H9 (cell line): ENCODE results near the gene PITHD1. TPM values are rescaled to one million over a fixed set of nuclear protein-coding genes. Genes with fewer than 3 reads are reported as not detected.

ENCODE experiments used
- DNase-seq: peaks from one replicate; pipeline ENCODE4 v3.0.0-alpha.2; 2017
- H2AFZ ChIP-seq: one replicate; pipeline ENCODE4 v1.6.1; 2013; ENCODE audit warnings: mild to moderate bottlenecking, low read length, control low read depth, moderate library complexity
- H2AK5ac ChIP-seq: 2 replicates; pipeline ENCODE4 v1.6.1; 2013; ENCODE audit warnings: low read length, control low read depth, mixed read lengths; ENCODE audit not compliant: insufficient read length
- H2BK120ac ChIP-seq: one replicate; pipeline ENCODE4 v1.6.1; 2013; ENCODE audit warnings: low read depth, mild to moderate bottlenecking, low read length, control low read depth, inconsistent platforms; ENCODE audit not compliant: poor library complexity, severe bottlenecking
- H2BK12ac ChIP-seq: 2 replicates; pipeline ENCODE4 v1.6.1; 2013; ENCODE audit warnings: low read length, control low read depth, mixed read lengths, low read depth; ENCODE audit not compliant: insufficient read length
- H2BK15ac ChIP-seq: 2 replicates; pipeline ENCODE4 v1.6.1; 2013; ENCODE audit warnings: low read depth, low read length, control low read depth
- H2BK20ac ChIP-seq: one replicate; pipeline ENCODE4 v1.6.1; 2013; ENCODE audit warnings: low read depth, mild to moderate bottlenecking, low read length, control low read depth, inconsistent platforms; ENCODE audit not compliant: poor library complexity, severe bottlenecking
- H2BK5ac ChIP-seq: 2 replicates; pipeline ENCODE4 v1.6.1; 2013; ENCODE audit warnings: low read length, control low read depth, mixed read lengths; ENCODE audit not compliant: insufficient read length
- H3K14ac ChIP-seq: 2 replicates; pipeline ENCODE4 v1.6.1; 2013; ENCODE audit warnings: low read length, control low read depth; ENCODE audit not compliant: insufficient read depth
- H3K18ac ChIP-seq: 2 replicates; pipeline ENCODE4 v1.6.1; 2013; ENCODE audit warnings: low read depth, mild to moderate bottlenecking, mixed read lengths, low read length, control low read depth; ENCODE audit not compliant: insufficient read length
- H3K23ac ChIP-seq: 2 replicates; pipeline ENCODE4 v1.6.1; 2013; ENCODE audit warnings: low read length, control low read depth, mixed read lengths, low read depth; ENCODE audit not compliant: insufficient read length
- H3K23me2 ChIP-seq: 2 replicates; pipeline ENCODE4 v1.6.1; 2013; ENCODE audit warnings: low read depth, mild to moderate bottlenecking, mixed read lengths, low read length, control low read depth; ENCODE audit not compliant: insufficient read length, poor library complexity, severe bottlenecking
- H3K27ac ChIP-seq: 2 replicates; pipeline ENCODE4 v1.5.1; 2013; ENCODE audit warnings: low read length, control low read depth, mixed read lengths, low read depth; ENCODE audit not compliant: insufficient read length
- H3K27me3 ChIP-seq: 2 replicates; pipeline ENCODE4 v1.6.1; 2013; ENCODE audit warnings: low read length, control low read depth, inconsistent platforms; ENCODE audit not compliant: insufficient read depth
- H3K4ac ChIP-seq: 2 replicates; pipeline ENCODE4 v1.6.1; 2013; ENCODE audit warnings: low read depth, mild to moderate bottlenecking, control low read depth, inconsistent platforms, low read length, moderate library complexity
- H3K4me1 ChIP-seq: 2 replicates; pipeline ENCODE4 v1.6.1; 2013; ENCODE audit warnings: low read length, control low read depth, inconsistent platforms; ENCODE audit not compliant: insufficient read depth
- H3K4me2 ChIP-seq: 2 replicates; pipeline ENCODE4 v1.6.1; 2013; ENCODE audit warnings: low read length, control low read depth, mixed read lengths; ENCODE audit not compliant: insufficient read length, insufficient read depth
- H3K56ac ChIP-seq: 2 replicates; pipeline ENCODE4 v1.6.1; 2013; ENCODE audit warnings: low read depth, mild to moderate bottlenecking, mixed read lengths, low read length, control low read depth; ENCODE audit not compliant: insufficient read length
- H3K79me1 ChIP-seq: 2 replicates; pipeline ENCODE4 v1.6.1; 2013; ENCODE audit warnings: low read depth, mild to moderate bottlenecking, moderate library complexity, low read length, control low read depth, inconsistent platforms; ENCODE audit not compliant: insufficient read depth, poor library complexity, severe bottlenecking
- H3K79me2 ChIP-seq: 2 replicates; pipeline ENCODE4 v1.6.1; 2013; ENCODE audit warnings: low read length, control low read depth, inconsistent platforms; ENCODE audit not compliant: insufficient read depth
- H3K9ac ChIP-seq: 2 replicates; pipeline ENCODE4 v1.6.1; 2013; ENCODE audit warnings: low read length, control low read depth, mixed read lengths; ENCODE audit not compliant: insufficient read length; ENCODE audit errors: extremely low read depth
- H3K9me3 ChIP-seq: one replicate; pipeline ENCODE4 v1.6.1; 2013; ENCODE audit warnings: low read depth, low read length, inconsistent platforms; ENCODE audit not compliant: control insufficient read depth
- H3T11ph ChIP-seq: one replicate; pipeline ENCODE4 v1.6.1; 2013; ENCODE audit warnings: mild to moderate bottlenecking, low read length, control low read depth, inconsistent platforms
- H4K20me1 ChIP-seq: one replicate; pipeline ENCODE4 v1.6.1; 2013; ENCODE audit not compliant: control insufficient read depth, insufficient read length, insufficient read depth
- H4K5ac ChIP-seq: 2 replicates; pipeline ENCODE4 v1.6.1; 2013; ENCODE audit warnings: low read depth, mild to moderate bottlenecking, mixed read lengths, low read length, control low read depth; ENCODE audit not compliant: insufficient read length
- H4K8ac ChIP-seq: replicated peaks from 2 replicates; pipeline ENCODE4 v1.6.1; 2013; ENCODE audit warnings: low read length, control low read depth, mixed read lengths, low read depth; ENCODE audit not compliant: insufficient read length
- H4K91ac ChIP-seq: 2 replicates; pipeline ENCODE4 v1.6.1; 2013; ENCODE audit warnings: low read depth, mild to moderate bottlenecking, moderate library complexity, mixed read lengths, low read length, control low read depth; ENCODE audit not compliant: insufficient read length
- H3K27ac Mint-ChIP-seq, 3 experiments: 2 replicates in 2 of 3; 3 replicates in 1 of 3; pipeline ENCODE4 v1.8.0; 2020 to 2021; ENCODE audit warnings: mixed read lengths in 3 of 3, mild to moderate bottlenecking in 1 of 3, moderate library complexity in 1 of 3
- H3K27me3 Mint-ChIP-seq: 2 replicates; pipeline ENCODE4 v1.8.0; 2021; ENCODE audit warnings: low read depth, mild to moderate bottlenecking, moderate library complexity, mixed read lengths
- H3K36me3 Mint-ChIP-seq, 3 experiments: 2 replicates in 2 of 3; 3 replicates in 1 of 3; pipeline ENCODE4 v1.8.0; 2020 to 2021; ENCODE audit warnings: low read depth in 3 of 3, mixed read lengths in 3 of 3; ENCODE audit not compliant: insufficient read depth in 1 of 3
- H3K4me1 Mint-ChIP-seq, 2 experiments: 2 replicates each; pipeline ENCODE4 v1.8.0; 2020; ENCODE audit warnings: mixed read lengths in 2 of 2
- H3K4me3 Mint-ChIP-seq, 2 experiments: 2 replicates in 1 of 2; 3 replicates in 1 of 2; pipeline ENCODE4 v1.8.0; 2020 to 2021; ENCODE audit warnings: mild to moderate bottlenecking in 2 of 2, mixed read lengths in 2 of 2, moderate library complexity in 1 of 2
- H3K9me3 Mint-ChIP-seq, 2 experiments: 2 replicates in 1 of 2; 3 replicates in 1 of 2; pipeline ENCODE4 v1.8.0; 2020; ENCODE audit warnings: mild to moderate bottlenecking in 2 of 2, mixed read lengths in 2 of 2, moderate library complexity in 1 of 2
- CTCF ChIP-seq: fragments of 200-600 bp; sonication (generic); conservative IDR thresholded peaks from 3 replicates; pipeline ENCODE4 v1.8.0; 2021; ENCODE audit warnings: antibody characterized with exemption, mild to moderate bottlenecking
- WGBS: extraction: QIAGEN DNeasy Blood & Tissue Kit; methylation state at CpG from one replicate; pipeline ENCODE4 v1.1.7; 2013; ENCODE audit warnings: missing lambda C conversion rate, low lambda C conversion rate, mixed read lengths; ENCODE audit not compliant: insufficient read length; ENCODE audit errors: extremely low coverage; 5-methylcytosine and 5-hydroxymethylcytosine counted together
- total RNA-seq: library from RNA; stranded (reverse); gene quantifications from 2 replicates; pipeline ENCODE4 v1.2.1, GENCODE V29; 2021

The PITHD1 gene
- total RNA-seq, 1 experiment from 2014 or later = 92.0 TPM

- H3K79me2 ChIP-seq = peaks cover 6% of the 10 kb centered on the region; the same call in 1 of the 2 replicates
- no peak overlapping the region for H3K56ac ChIP-seq
- H4K91ac ChIP-seq = no peak overlapping the region
- H4K8ac ChIP-seq = no peak overlapping the region
- Mint-ChIP-seq H3K27me3 (no peaks in the 10 kb centered on the region), H3K4me1 (peaks cover 11 to 20% of the 10 kb centered on the region in 2 experiments), H3K4me3 (no peak overlapping the region), H3K36me3 (peaks cover 30 to 56% (median 42%) of the 10 kb centered on the region in 3 experiments), H3K9me3 (no peaks in the 10 kb centered on the region), H3K27ac (no peak overlapping the region)
- H4K5ac ChIP-seq = no peak overlapping the region
- no peak for DNase-seq
- no peak overlapping the region for H2BK12ac ChIP-seq
- peaks cover 5% of the 10 kb centered on the region for H3K79me1 ChIP-seq
- no peak overlapping the region for H2BK120ac ChIP-seq
- H3K27me3 ChIP-seq = no peaks in the 10 kb centered on the region
- no peak overlapping the region for H3K4me2 ChIP-seq
- H3K4me1 ChIP-seq = no peaks in the 10 kb centered on the region
- no peak overlapping the region for H3K14ac ChIP-seq
- no peak overlapping the region for H2AFZ ChIP-seq
- no peak overlapping the region for H2BK5ac ChIP-seq
- WGBS = no CpG with 5 or more reads among the region's 3 CpGs
- no peak overlapping the region for H3T11ph ChIP-seq
- H2BK15ac ChIP-seq = no peak overlapping the region
- H2AK5ac ChIP-seq = no peak overlapping the region
- H2BK20ac ChIP-seq = no peak overlapping the region
- H3K18ac ChIP-seq = no peak overlapping the region
- no peaks in the 10 kb centered on the region for H4K20me1 ChIP-seq
- no peaks in the 10 kb centered on the region for H3K9me3 ChIP-seq
- peaks cover 16% of the 10 kb centered on the region for H3K23me2 ChIP-seq
- H3K9ac ChIP-seq = no peak overlapping the region
- no peak overlapping the region for H3K23ac ChIP-seq
- no peak overlapping the region for H3K27ac ChIP-seq
- H3K4ac ChIP-seq = no peak overlapping the region
- TF ChIP-seq CTCF = no peak
These were observed 9.5 kb downstream of the PITHD1 start for GRCh38 chr1:23787701-23788100.
